Liver (tissue), 9 donors: Measurements from ENCODE around the gene DSEL. TPM values are rescaled to one million over a fixed set of nuclear protein-coding genes. Genes with fewer than 3 reads are reported as not detected.

Source experiments
- DNase-seq: peaks from one replicate; pipeline ENCODE4 v3.0.0-alpha.2; 2017; ENCODE audit warnings: low spot score
- H3K27ac ChIP-seq, 2 donors: one replicate each; pipeline ENCODE4 v1.7.0; 2013; ENCODE audit warnings: inconsistent platforms in 2 of 2, low read length in 2 of 2, control low read depth in 1 of 2, low read depth in 1 of 2, mild to moderate bottlenecking in 1 of 2
- H3K27me3 ChIP-seq, 4 donors: one replicate each; pipeline versions ENCODE4 v1.6.1 to v1.7.0; 2013; ENCODE audit warnings: low read length in 3 of 4, inconsistent platforms in 1 of 4, mild to moderate bottlenecking in 1 of 4, moderate library complexity in 1 of 4; ENCODE audit not compliant: control insufficient read depth in 4 of 4, insufficient read depth in 4 of 4
- H3K36me3 ChIP-seq, 4 donors: one replicate each; pipeline versions ENCODE4 v1.6.1 to v1.7.0; 2013; ENCODE audit warnings: low read length in 3 of 4, mild to moderate bottlenecking in 3 of 4, low read depth in 1 of 4, moderate library complexity in 1 of 4; ENCODE audit not compliant: control insufficient read depth in 4 of 4, insufficient read depth in 3 of 4
- H3K4me1 ChIP-seq, 4 donors: one replicate each; pipeline versions ENCODE4 v1.6.1 to v1.7.0; 2013; ENCODE audit warnings: low read length in 3 of 4, mild to moderate bottlenecking in 3 of 4, moderate library complexity in 1 of 4; ENCODE audit not compliant: control insufficient read depth in 4 of 4, insufficient read depth in 4 of 4
- H3K4me3 ChIP-seq, 3 donors: one replicate each; pipeline versions ENCODE4 v1.6.1 to v1.7.0; 2013; ENCODE audit warnings: low read length in 3 of 3, control low read depth in 1 of 3, low read depth in 1 of 3, mild to moderate bottlenecking in 1 of 3
- H3K9ac ChIP-seq, 2 donors: one replicate each; pipeline ENCODE4 v1.7.0; 2013; ENCODE audit warnings: low read length in 2 of 2, mild to moderate bottlenecking in 2 of 2, moderate library complexity in 2 of 2, control low read depth in 1 of 2, low read depth in 1 of 2
- H3K9me3 ChIP-seq, 4 donors: one replicate each; pipeline versions ENCODE4 v1.6.1 to v1.7.0; 2013; ENCODE audit warnings: low read length in 3 of 4; ENCODE audit not compliant: control insufficient read depth in 4 of 4
- EGR1 ChIP-seq, 2 donors: IDR thresholded peaks; 2 replicates each; pipeline ENCODE4 v1.6.1; 2016 to 2018; ENCODE audit warnings: antibody characterized with exemption in 2 of 2, low read depth in 2 of 2
- FOXA1 ChIP-seq: IDR thresholded peaks from 2 replicates; pipeline ENCODE4 v1.6.1; 2016; ENCODE audit warnings: antibody characterized with exemption
- FOXA2 ChIP-seq: IDR thresholded peaks from 2 replicates; pipeline ENCODE4 v1.6.1; 2016; ENCODE audit warnings: antibody characterized with exemption
- GABPA ChIP-seq, 2 donors: IDR thresholded peaks in 1 of 2; conservative IDR thresholded peaks in 1 of 2; 2 replicates each; pipeline ENCODE4 v1.6.1; 2016; ENCODE audit warnings: antibody characterized with exemption in 2 of 2, mild to moderate bottlenecking in 1 of 2, moderate library complexity in 1 of 2
- HNF4A ChIP-seq, 2 donors: conservative IDR thresholded peaks; 2 replicates each; pipeline ENCODE4 v1.6.1; 2016; ENCODE audit warnings: antibody characterized with exemption in 2 of 2, mild to moderate bottlenecking in 2 of 2
- HNF4G ChIP-seq: IDR thresholded peaks from 2 replicates; pipeline ENCODE4 v1.6.1; 2016; ENCODE audit warnings: antibody characterized with exemption
- JUND ChIP-seq, 2 donors: IDR thresholded peaks; 2 replicates each; pipeline ENCODE4 v1.6.1; 2016; ENCODE audit warnings: antibody characterized with exemption in 2 of 2
- NR2F2 ChIP-seq: IDR thresholded peaks from 2 replicates; pipeline ENCODE4 v1.6.1; 2016; ENCODE audit warnings: antibody characterized with exemption
- RAD21 ChIP-seq, 2 donors: IDR thresholded peaks; 2 replicates each; pipeline ENCODE4 v1.6.1; 2016; ENCODE audit warnings: antibody characterized with exemption in 2 of 2, mild to moderate bottlenecking in 2 of 2
- RXRA ChIP-seq, 2 donors: IDR thresholded peaks; 2 replicates each; pipeline ENCODE4 v1.6.1; 2017 to 2018; ENCODE audit warnings: antibody characterized with exemption in 2 of 2, mild to moderate bottlenecking in 1 of 2
- SP1 ChIP-seq: IDR thresholded peaks from 2 replicates; pipeline ENCODE4 v1.6.1; 2018; ENCODE audit warnings: antibody characterized with exemption, mild to moderate bottlenecking
- TAF1 ChIP-seq: conservative IDR thresholded peaks from 2 replicates; pipeline ENCODE4 v1.6.1; 2016; ENCODE audit warnings: antibody characterized with exemption, mild to moderate bottlenecking
- YY1 ChIP-seq: IDR thresholded peaks from 2 replicates; pipeline ENCODE4 v1.6.1; 2016; ENCODE audit warnings: antibody characterized with exemption, mild to moderate bottlenecking
- WGBS: extraction: QIAGEN DNeasy Blood & Tissue Kit; methylation state at CpG from one replicate; pipeline ENCODE4 v1.1.7; 2013; 5-methylcytosine and 5-hydroxymethylcytosine counted together
- polyA plus RNA-seq, 2 donors: library from polyadenylated mRNA; stranded (reverse) in 1 of 2; unstranded in 1 of 2; fragments of 200-250 nt in 1 of 2; fragments of >200 nt in 1 of 2; fragmentation: Nextera tagmentation in 1 of 2; extraction: Ambion mirVana in 1 of 2; gene quantifications; one replicate each; pipeline versions ENCODE4 v1.2.1 to v1.2.3, GENCODE V29; 2013 to 2015
- total RNA-seq, 2 donors: library from RNA; depleted of rRNA; stranded (reverse); fragments of >200 nt; gene quantifications; one replicate each; pipeline ENCODE4 v1.2.3, GENCODE V29; 2014
- TF ChIP-seq, protein P1 (sequence below): IDR thresholded peaks from 2 replicates; pipeline ENCODE4 v1.6.1; 2016; ENCODE audit warnings: antibody characterized with exemption
- TF ChIP-seq, protein P2 (sequence below): IDR thresholded peaks from 2 replicates; pipeline ENCODE4 v1.6.1; 2016; ENCODE audit warnings: antibody characterized with exemption, mild to moderate bottlenecking
- TF ChIP-seq, protein P3 (sequence below): fragments of 150-350 bp; IDR thresholded peaks from 2 replicates; pipeline ENCODE4 v1.5.1; 2017; ENCODE audit warnings: improper control_type of control experiment, low read depth, low read length; ENCODE audit not compliant: missing input control
- TF ChIP-seq, protein P4 (sequence below): IDR thresholded peaks from 2 replicates; pipeline ENCODE4 v1.6.1; 2016; ENCODE audit warnings: antibody characterized with exemption
- TF ChIP-seq, protein P5 (sequence below): IDR thresholded peaks from 2 replicates; pipeline ENCODE4 v1.6.1; 2016; ENCODE audit warnings: antibody characterized with exemption
- donor health status: healthy.
- donor health status: healthy.
- donor health status: healthy.
- donor health status: healthy.
- donor health status: healthy.

Gene DSEL
- total and polyA plus RNA-seq, 4 donors, result 1.7 to 4.9 (median 3.4) TPM

DNA sequence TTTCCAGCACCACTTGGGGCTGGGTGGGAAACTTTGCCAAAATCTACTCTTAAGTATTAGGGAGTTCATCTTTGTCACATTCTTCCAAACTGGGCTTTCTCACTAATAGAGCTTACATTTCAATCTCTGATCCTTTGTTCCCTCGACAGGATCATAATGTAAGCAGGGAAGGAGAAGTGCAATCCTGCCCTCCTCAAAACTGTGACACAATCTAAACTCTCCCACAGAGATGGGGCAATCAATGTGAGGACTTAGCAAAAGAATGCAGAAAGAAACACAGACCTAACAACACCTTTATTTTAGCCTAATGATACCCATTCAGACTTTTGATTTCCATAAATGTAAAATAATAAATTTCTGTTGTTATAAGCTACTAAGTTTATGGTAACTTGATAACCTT lies 40.8 kb downstream of the DSEL start:
- Histone ChIP-seq H3K4me1 (no peaks in the 10 kb centered on the region), H3K4me3 (no peak overlapping the region), H3K36me3 (no peaks in the 10 kb centered on the region), H3K9ac (no peak overlapping the region), H3K27me3 (no peaks in the 10 kb centered on the region), H3K9me3 (no peaks in the 10 kb centered on the region), H3K27ac (no peak overlapping the region)
- TF ChIP-seq TAF1 (no peak), EGR1 (IDR thresholded peaks at IDR 0.05; ENCODE audit: low read depth in 2 of 2) (no peak), SP1 (no peak), RXRA (IDR thresholded peaks at IDR 0.05) (no peak), HNF4G (no peak), RAD21 (IDR thresholded peaks at IDR 0.05) (no peak), FOXA1 (no peak), NR2F2 (no peak)
- TF ChIP-seq, protein P1, sequence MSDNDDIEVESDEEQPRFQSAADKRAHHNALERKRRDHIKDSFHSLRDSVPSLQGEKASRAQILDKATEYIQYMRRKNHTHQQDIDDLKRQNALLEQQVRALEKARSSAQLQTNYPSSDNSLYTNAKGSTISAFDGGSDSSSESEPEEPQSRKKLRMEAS, result no peak
- TF ChIP-seq, protein P2, sequence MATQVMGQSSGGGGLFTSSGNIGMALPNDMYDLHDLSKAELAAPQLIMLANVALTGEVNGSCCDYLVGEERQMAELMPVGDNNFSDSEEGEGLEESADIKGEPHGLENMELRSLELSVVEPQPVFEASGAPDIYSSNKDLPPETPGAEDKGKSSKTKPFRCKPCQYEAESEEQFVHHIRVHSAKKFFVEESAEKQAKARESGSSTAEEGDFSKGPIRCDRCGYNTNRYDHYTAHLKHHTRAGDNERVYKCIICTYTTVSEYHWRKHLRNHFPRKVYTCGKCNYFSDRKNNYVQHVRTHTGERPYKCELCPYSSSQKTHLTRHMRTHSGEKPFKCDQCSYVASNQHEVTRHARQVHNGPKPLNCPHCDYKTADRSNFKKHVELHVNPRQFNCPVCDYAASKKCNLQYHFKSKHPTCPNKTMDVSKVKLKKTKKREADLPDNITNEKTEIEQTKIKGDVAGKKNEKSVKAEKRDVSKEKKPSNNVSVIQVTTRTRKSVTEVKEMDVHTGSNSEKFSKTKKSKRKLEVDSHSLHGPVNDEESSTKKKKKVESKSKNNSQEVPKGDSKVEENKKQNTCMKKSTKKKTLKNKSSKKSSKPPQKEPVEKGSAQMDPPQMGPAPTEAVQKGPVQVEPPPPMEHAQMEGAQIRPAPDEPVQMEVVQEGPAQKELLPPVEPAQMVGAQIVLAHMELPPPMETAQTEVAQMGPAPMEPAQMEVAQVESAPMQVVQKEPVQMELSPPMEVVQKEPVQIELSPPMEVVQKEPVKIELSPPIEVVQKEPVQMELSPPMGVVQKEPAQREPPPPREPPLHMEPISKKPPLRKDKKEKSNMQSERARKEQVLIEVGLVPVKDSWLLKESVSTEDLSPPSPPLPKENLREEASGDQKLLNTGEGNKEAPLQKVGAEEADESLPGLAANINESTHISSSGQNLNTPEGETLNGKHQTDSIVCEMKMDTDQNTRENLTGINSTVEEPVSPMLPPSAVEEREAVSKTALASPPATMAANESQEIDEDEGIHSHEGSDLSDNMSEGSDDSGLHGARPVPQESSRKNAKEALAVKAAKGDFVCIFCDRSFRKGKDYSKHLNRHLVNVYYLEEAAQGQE, result no peak
- TF ChIP-seq, protein P3, sequence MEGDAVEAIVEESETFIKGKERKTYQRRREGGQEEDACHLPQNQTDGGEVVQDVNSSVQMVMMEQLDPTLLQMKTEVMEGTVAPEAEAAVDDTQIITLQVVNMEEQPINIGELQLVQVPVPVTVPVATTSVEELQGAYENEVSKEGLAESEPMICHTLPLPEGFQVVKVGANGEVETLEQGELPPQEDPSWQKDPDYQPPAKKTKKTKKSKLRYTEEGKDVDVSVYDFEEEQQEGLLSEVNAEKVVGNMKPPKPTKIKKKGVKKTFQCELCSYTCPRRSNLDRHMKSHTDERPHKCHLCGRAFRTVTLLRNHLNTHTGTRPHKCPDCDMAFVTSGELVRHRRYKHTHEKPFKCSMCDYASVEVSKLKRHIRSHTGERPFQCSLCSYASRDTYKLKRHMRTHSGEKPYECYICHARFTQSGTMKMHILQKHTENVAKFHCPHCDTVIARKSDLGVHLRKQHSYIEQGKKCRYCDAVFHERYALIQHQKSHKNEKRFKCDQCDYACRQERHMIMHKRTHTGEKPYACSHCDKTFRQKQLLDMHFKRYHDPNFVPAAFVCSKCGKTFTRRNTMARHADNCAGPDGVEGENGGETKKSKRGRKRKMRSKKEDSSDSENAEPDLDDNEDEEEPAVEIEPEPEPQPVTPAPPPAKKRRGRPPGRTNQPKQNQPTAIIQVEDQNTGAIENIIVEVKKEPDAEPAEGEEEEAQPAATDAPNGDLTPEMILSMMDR, result no peak
- TF ChIP-seq, protein P4, sequence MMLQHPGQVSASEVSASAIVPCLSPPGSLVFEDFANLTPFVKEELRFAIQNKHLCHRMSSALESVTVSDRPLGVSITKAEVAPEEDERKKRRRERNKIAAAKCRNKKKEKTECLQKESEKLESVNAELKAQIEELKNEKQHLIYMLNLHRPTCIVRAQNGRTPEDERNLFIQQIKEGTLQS, result no peak
- 23% methylated on average over 1 of the region's 1 CpG for WGBS
- no peak for DNase-seq

DNA sequence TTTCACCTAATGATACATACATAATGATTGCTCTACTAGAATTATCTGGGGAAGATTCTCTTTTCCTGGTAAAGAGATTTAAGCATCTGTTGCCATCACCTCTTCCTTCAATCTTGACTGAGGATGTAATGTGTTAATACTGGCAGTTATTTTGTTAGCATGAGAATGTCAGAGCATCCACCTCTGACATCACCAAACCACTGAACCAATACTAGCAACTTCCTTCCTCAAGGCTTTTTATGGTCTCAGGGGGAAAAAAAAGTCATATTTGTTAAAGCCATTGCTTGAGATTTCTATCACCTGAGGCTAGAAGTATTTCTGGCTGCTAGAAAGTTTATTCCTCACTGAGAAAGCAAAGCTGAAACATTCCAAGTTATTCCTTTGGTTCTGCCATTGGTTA lies 48.5 kb downstream of the DSEL start:
- Histone ChIP-seq H3K9me3 (no peaks in the 10 kb centered on the region), H3K27ac (no peak overlapping the region), H3K9ac (no peak overlapping the region), H3K36me3 (no peaks in the 10 kb centered on the region), H3K4me1 (no peaks in the 10 kb centered on the region), H3K4me3 (no peak overlapping the region), H3K27me3 (no peaks in the 10 kb centered on the region)
- no peak for DNase-seq
- TF ChIP-seq SP1 (no peak), FOXA2 (no peak), RXRA (IDR thresholded peaks at IDR 0.05) (no peak), NR2F2 (no peak), HNF4A (conservative IDR thresholded peaks at IDR 0.05) (no peak), RAD21 (IDR thresholded peaks at IDR 0.05) (no peak), JUND (IDR thresholded peaks at IDR 0.05) (no peak), GABPA (IDR thresholded peaks at IDR 0.05 in 1 of 2, conservative IDR thresholded peaks at IDR 0.05 in 1 of 2) (no peak), YY1 (no peak), FOXA1 (no peak), TAF1 (no peak), EGR1 (IDR thresholded peaks at IDR 0.05; ENCODE audit: low read depth in 2 of 2) (no peak)
- TF ChIP-seq, protein P4, result no peak
- TF ChIP-seq, protein P1, result no peak
- TF ChIP-seq, protein P5, sequence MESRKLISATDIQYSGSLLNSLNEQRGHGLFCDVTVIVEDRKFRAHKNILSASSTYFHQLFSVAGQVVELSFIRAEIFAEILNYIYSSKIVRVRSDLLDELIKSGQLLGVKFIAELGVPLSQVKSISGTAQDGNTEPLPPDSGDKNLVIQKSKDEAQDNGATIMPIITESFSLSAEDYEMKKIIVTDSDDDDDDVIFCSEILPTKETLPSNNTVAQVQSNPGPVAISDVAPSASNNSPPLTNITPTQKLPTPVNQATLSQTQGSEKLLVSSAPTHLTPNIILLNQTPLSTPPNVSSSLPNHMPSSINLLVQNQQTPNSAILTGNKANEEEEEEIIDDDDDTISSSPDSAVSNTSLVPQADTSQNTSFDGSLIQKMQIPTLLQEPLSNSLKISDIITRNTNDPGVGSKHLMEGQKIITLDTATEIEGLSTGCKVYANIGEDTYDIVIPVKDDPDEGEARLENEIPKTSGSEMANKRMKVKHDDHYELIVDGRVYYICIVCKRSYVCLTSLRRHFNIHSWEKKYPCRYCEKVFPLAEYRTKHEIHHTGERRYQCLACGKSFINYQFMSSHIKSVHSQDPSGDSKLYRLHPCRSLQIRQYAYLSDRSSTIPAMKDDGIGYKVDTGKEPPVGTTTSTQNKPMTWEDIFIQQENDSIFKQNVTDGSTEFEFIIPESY, result no peak
- TF ChIP-seq, protein P3, result no peak
